Activated CD4-positive, alpha-beta T cell treated with anti-CD3 and anti-CD28 coated beads, Interleukin-2, amount 10 ng/mL, durations not matched to agents 7 days and 5 days (primary cell): ENCODE data around the gene ANKRD27. TPM values are rescaled to one million over a fixed set of nuclear protein-coding genes. Genes with fewer than 3 reads are reported as not detected.

ENCODE experiments used
- CTCF ChIA-PET: fragments of 350-600 bp; sonication (Branson Sonifier 250); formaldehyde crosslinking; loops from one replicate; lab custom pipeline; 2021; ENCODE audit warnings: antibody characterized with exemption; lab: Charles Lee
- POLR2A ChIA-PET: fragments of 350-600 bp; sonication (Branson Sonifier 250); formaldehyde crosslinking; loops from one replicate; lab custom pipeline; 2021; ENCODE audit warnings: antibody characterized with exemption; lab: Charles Lee
- DNase-seq: peaks from one replicate; pipeline ENCODE4 v3.0.0-alpha.2; 2020
- H3K27ac Mint-ChIP-seq: one replicate; pipeline ENCODE4 v1.8.0; 2021; ENCODE audit warnings: mild to moderate bottlenecking, moderate library complexity, mixed read lengths
- H3K27me3 Mint-ChIP-seq: one replicate; pipeline ENCODE4 v1.8.0; 2021; ENCODE audit warnings: mixed read lengths
- H3K36me3 Mint-ChIP-seq: one replicate; pipeline ENCODE4 v1.8.0; 2021; ENCODE audit warnings: low read depth, mixed read lengths
- H3K4me1 Mint-ChIP-seq: one replicate; pipeline ENCODE4 v1.8.0; 2021; ENCODE audit warnings: mixed read lengths
- H3K4me3 Mint-ChIP-seq: one replicate; pipeline ENCODE4 v1.8.0; 2021; ENCODE audit warnings: mild to moderate bottlenecking, moderate library complexity, mixed read lengths
- H3K9me3 Mint-ChIP-seq: one replicate; pipeline ENCODE4 v1.8.0; 2021; ENCODE audit warnings: mixed read lengths
- total RNA-seq, 2 experiments: library from RNA; stranded (reverse); gene quantifications; one replicate each; pipeline ENCODE4 v1.2.3, GENCODE V29; 2021

Gene ANKRD27
- total RNA-seq, 2 experiments from 2014 or later, result 49.3 to 49.8 TPM

- no peaks in the 10 kb centered on the region for H3K9me3 Mint-ChIP-seq
- H3K4me1 Mint-ChIP-seq, result peaks cover 5% of the 10 kb centered on the region
- DNase-seq, result no peak
- no peak overlapping the region for H3K4me3 Mint-ChIP-seq
- POLR2A ChIA-PET, result no interaction called here
- peaks cover 22% of the 10 kb centered on the region for H3K27me3 Mint-ChIP-seq
- H3K36me3 Mint-ChIP-seq, result no peaks in the 10 kb centered on the region
- H3K27ac Mint-ChIP-seq, result no peak overlapping the region
- CTCF ChIA-PET, result interaction anchor here (1.0 kb wide), 1 partner anchor 265 kb away, joined by 3 read pairs; no protein-coding TSS in a partner anchor
Measured at GRCh38 chr19:32680986-32681385, 6.0 kb upstream of the ANKRD27 start.

DNA sequence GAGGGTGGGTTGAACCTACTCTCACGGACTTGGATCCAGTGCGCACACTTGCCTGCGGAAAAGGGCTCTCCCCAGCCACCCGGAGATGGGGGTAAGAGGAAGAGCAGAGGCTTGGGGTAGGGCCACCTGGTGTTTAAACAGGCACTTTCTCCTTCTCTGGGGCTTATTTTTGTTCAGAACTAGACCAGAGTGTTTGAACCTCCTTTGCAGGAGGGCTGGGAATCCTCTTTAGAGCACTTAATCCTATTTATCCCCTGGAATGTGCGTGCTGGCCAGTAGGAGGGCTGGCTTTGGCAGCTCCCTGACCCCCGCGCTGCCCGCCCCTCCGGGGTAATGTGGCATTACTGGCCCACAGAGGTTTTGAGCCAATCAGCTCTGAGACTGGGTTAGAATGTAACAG, 2.7 kb upstream of the ANKRD27 start:
- POLR2A ChIA-PET, result no interaction called here
- Mint-ChIP-seq H3K27me3 (peaks cover 24% of the 10 kb centered on the region), H3K4me3 (no peak overlapping the region), H3K36me3 (peaks cover 7% of the 10 kb centered on the region), H3K27ac (no peak overlapping the region), H3K9me3 (no peaks in the 10 kb centered on the region), H3K4me1 (peaks cover 23% of the 10 kb centered on the region)
- DNase-seq, result no peak
- CTCF ChIA-PET, result interaction anchor here (0.5 to 0.6 kb wide), 3 partner anchors 39 to 1758 kb away, joined by 3 read pairs; no protein-coding TSS in a partner anchor

DNA sequence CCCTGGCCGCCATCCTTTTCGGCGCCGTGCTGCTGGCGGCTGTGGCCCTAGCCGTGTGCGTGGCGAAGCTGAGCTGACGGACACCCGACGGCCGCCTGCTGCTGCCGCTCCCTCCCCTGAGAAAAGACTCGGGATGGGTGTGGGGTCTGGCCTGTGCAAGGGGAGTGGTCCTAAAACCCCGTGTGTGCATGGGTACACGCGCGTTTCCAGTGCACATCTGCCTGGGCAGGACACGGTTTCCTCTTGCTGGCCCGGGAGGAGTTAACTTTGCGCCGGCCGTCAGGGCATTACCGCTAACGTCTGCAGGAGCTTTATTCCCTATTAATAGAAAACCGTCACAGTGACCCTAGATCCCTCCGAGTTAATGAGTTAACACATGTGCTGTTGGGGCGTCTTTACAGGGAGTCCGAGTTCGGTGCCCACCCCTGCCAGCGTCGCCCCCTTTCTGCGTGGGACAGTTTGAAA, 1.9 kb upstream of the ANKRD27 start:
- Mint-ChIP-seq H3K27ac (no peak overlapping the region), H3K4me1 (peaks cover 27% of the 10 kb centered on the region), H3K9me3 (no peaks in the 10 kb centered on the region), H3K27me3 (peaks cover 21% of the 10 kb centered on the region), H3K36me3 (peaks cover 7% of the 10 kb centered on the region), H3K4me3 (peak overlapping the region; percentile 9)
- ChIA-PET POLR2A (no interaction called here), CTCF (interaction anchor here (0.6 kb wide), 1 partner anchor 39 kb away, joined by 3 read pairs; no protein-coding TSS in a partner anchor)
- no peak for DNase-seq

DNA sequence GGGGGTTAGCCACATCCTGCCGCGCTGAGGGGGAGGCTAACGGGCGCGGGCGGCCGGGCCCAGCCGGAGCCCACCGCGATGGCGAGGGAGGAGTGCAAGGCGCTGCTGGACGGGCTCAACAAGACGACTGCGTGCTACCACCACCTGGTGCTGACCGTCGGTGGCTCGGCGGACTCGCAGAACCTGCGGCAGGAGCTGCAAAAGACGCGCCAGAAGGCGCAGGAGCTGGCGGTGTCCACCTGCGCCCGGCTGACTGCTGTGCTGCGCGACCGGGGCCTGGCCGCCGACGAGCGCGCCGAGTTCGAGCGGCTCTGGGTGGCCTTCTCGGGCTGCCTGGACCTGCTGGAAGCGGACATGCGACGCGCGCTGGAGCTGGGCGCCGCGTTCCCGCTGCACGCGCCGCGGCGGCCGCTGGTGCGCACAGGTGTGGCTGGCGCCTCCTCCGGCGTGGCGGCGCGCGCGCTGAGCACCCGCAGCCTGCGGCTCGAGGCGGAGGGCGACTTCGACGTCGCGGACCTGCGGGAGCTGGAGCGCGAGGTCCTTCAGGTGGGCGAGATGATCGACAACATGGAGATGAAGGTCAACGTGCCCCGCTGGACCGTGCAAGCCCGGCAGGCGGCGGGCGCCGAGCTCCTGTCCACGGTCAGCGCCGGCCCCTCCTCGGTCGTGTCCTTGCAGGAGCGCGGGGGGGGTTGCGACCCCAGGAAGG, 1.4 kb upstream of the ANKRD27 start:
- Mint-ChIP-seq H3K4me1 (peaks cover 30% of the 10 kb centered on the region), H3K36me3 (peaks cover 7% of the 10 kb centered on the region), H3K27me3 (peaks cover 21% of the 10 kb centered on the region), H3K9me3 (no peaks in the 10 kb centered on the region), H3K4me3 (peak overlapping the region; percentile 88), H3K27ac (no peak overlapping the region)
- CTCF ChIA-PET, result interaction anchor here (0.6 kb wide), 1 partner anchor 97 kb away, joined by 3 read pairs; no protein-coding TSS in a partner anchor
- no peak for DNase-seq
- POLR2A ChIA-PET, result interaction anchor here (0.6 kb wide), 1 partner anchor 402 kb away, joined by 3 read pairs; no protein-coding TSS in a partner anchor

GRCh38 chr19:32675720-32676185, 773 bp upstream of the ANKRD27 start, which contains the start of gene RGS9BP:
Gene RGS9BP, plus strand, starts transcription at chr19:32675848. Its CDS starts 416 bp downstream, at chr19:32676264.
- peaks cover 7% of the 10 kb centered on the region for H3K36me3 Mint-ChIP-seq
- H3K4me3 Mint-ChIP-seq, result peak within 1 kb of the TSS; percentile 88
- H3K27ac Mint-ChIP-seq, result peak within 1 kb of the TSS; percentile 86
- ChIA-PET POLR2A (interaction anchor here (1.1 kb wide), 1 partner anchor 16 kb away, joined by 3 read pairs; no protein-coding TSS in a partner anchor), CTCF (interaction anchor here (0.6 kb wide), 1 partner anchor 96 kb away, joined by 3 read pairs; no protein-coding TSS in a partner anchor)
- H3K9me3 Mint-ChIP-seq, result no peaks in the 10 kb centered on the region
- peaks cover 34% of the 10 kb centered on the region for H3K4me1 Mint-ChIP-seq
- DNase-seq, result peak; percentile 66
- H3K27me3 Mint-ChIP-seq, result peaks cover 19% of the 10 kb centered on the region

DNA sequence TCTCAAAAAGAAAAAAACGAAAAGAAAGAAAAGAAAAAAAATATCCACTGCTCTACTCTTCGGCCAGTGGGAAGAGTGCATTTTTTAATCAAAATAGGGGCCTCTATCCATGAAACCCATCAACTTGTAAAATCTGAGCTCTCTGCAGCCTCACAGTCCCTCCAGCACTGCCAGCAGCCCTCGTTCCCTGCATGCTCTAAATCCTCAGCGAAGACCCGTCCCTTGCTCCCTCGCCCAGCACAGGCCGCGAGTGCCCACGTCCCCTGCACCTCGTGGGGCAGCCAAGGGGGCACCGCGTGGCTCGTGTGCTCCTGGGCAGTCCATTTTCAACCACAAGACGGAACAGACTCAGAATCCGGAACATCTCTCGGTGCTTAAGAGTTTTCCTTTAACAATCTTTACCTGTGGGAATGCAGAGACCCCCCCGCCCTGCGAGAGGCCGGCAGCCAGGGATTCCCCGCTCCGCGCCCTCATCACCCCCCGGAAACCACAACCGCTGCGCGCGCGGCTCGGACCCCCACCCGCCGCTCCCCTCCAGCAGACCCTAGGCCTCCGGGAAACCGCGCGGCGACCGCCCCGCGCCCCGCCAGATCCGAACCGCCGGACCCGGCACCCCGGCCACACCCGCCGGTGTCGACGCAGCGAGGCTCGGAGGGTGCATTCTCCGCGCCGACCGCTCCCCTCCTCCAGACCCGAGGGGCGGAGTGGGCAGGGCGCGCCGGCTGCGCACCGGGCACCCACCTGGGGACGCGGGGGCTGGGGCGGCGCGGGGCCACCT, 638 bp downstream of the ANKRD27 start:
- CTCF ChIA-PET, result interaction anchor here (0.5 to 0.6 kb wide), 3 partner anchors 33 to 1048 kb away, joined by 3 to 4 read pairs (median 3); no protein-coding TSS in a partner anchor
- POLR2A ChIA-PET, result interaction anchor here (1.1 kb wide), 1 partner anchor 17 kb away, joined by 3 read pairs; no protein-coding TSS in a partner anchor
- Mint-ChIP-seq H3K27me3 (peaks cover 15% of the 10 kb centered on the region), H3K4me1 (peaks cover 44% of the 10 kb centered on the region), H3K27ac (peak overlapping the region; percentile 90), H3K9me3 (no peaks in the 10 kb centered on the region), H3K4me3 (peak overlapping the region; percentile 92), H3K36me3 (peaks cover 10% of the 10 kb centered on the region)
- DNase-seq, result no peak

- H3K27ac Mint-ChIP-seq, result no peak overlapping the region
- ChIA-PET CTCF (interaction anchor here (0.5 kb wide), 1 partner anchor 1048 kb away, joined by 4 read pairs; no protein-coding TSS in a partner anchor), POLR2A (no interaction called here)
- peaks cover 11% of the 10 kb centered on the region for H3K36me3 Mint-ChIP-seq
- DNase-seq, result no peak
- H3K4me3 Mint-ChIP-seq, result peak overlapping the region; percentile 92
- H3K27me3 Mint-ChIP-seq, result peaks cover 15% of the 10 kb centered on the region
- H3K9me3 Mint-ChIP-seq, result no peaks in the 10 kb centered on the region
- peaks cover 50% of the 10 kb centered on the region for H3K4me1 Mint-ChIP-seq
Measured at GRCh38 chr19:32673573-32673972, 1.4 kb downstream of the ANKRD27 start.

DNA sequence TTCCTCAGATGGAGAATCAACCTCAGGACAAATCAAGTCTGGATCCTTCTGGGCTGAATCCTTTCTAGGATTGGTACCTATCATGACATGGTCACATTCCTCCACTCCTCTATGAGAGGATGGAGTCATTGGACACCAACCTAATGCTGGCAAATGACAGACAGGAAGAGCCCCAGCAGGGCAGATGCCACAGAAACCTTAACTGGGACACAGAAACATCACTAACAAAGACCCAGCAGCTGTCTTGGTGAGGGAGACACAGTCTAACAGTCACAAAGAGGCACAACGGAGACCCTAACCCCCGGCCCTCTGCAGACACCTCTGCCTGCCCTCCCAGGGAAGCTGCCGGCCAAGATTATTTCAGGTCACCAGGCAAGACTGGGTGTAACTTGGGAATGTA, 2.1 kb downstream of the ANKRD27 start:
- H3K27me3 Mint-ChIP-seq, result peaks cover 12% of the 10 kb centered on the region
- H3K9me3 Mint-ChIP-seq, result no peaks in the 10 kb centered on the region
- DNase-seq, result no peak
- H3K4me3 Mint-ChIP-seq, result peak overlapping the region; percentile 55
- POLR2A ChIA-PET, result no interaction called here
- peaks cover 11% of the 10 kb centered on the region for H3K36me3 Mint-ChIP-seq
- CTCF ChIA-PET, result interaction anchor here (0.8 to 1.0 kb wide), 2 partner anchors 19 to 1016 kb away, joined by 3 read pairs; partner anchors contain the start of gene NUDT19
- H3K27ac Mint-ChIP-seq, result no peak overlapping the region
- peaks cover 50% of the 10 kb centered on the region for H3K4me1 Mint-ChIP-seq

GRCh38 chr19:32671883-32672593, 2.9 kb downstream of the ANKRD27 start:
- ChIA-PET POLR2A (no interaction called here), CTCF (interaction anchor here (0.8 to 1.0 kb wide), 2 partner anchors 20 to 1016 kb away, joined by 3 read pairs; partner anchors contain the start of gene NUDT19)
- Mint-ChIP-seq H3K4me1 (peaks cover 44% of the 10 kb centered on the region), H3K4me3 (no peak overlapping the region), H3K27ac (no peak overlapping the region), H3K9me3 (no peaks in the 10 kb centered on the region), H3K27me3 (peaks cover 4% of the 10 kb centered on the region), H3K36me3 (peaks cover 11% of the 10 kb centered on the region)
- no peak for DNase-seq

DNA sequence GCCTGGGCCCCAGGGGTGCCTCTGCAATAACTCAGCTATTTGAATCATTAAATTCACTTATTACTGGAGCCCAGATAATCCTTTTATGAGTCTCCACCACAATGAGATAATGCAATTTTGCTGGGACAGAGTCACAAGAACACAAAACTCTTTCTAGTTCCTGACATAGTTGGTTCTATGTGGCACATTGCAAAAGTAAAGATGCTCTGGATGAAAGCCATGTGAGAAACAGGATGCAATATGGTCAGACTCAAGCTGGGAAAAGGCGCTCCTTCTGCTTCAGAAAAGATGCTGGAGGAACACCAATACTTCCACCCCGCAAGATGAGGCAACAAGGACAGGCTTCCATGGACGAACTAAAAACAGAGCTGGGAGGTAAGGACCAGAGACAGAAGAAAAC, 5.7 kb downstream of the ANKRD27 start:
- Mint-ChIP-seq H3K27me3 (no peaks in the 10 kb centered on the region), H3K27ac (peak overlapping the region; percentile 38), H3K4me3 (no peak overlapping the region), H3K36me3 (peaks cover 20% of the 10 kb centered on the region), H3K9me3 (no peaks in the 10 kb centered on the region), H3K4me1 (peaks cover 42% of the 10 kb centered on the region)
- ChIA-PET CTCF (interaction anchor here (0.7 kb wide), 1 partner anchor 22 kb away, joined by 4 read pairs; no protein-coding TSS in a partner anchor), POLR2A (no interaction called here)
- DNase-seq, result no peak

DNA sequence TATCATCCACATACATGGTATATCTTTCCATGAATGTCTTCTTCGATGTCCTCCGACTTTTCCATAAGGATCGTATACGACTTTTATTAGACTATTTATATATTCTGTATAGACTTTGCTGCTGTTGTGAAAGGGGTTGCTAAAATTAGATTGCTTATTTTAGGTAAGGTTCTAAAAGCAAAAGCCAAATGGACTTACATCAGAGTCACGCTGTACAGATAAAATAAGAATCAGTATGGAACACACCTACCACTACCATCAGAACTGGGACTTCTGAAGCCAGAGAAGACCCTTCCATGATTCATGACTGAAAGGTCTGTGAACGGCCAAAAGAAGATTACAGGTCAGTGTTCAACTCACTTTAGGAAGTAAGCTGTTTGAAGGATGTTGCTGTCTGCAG, 8.9 kb downstream of the ANKRD27 start:
- peaks cover 33% of the 10 kb centered on the region for H3K4me1 Mint-ChIP-seq
- H3K36me3 Mint-ChIP-seq, result peaks cover 16% of the 10 kb centered on the region
- H3K4me3 Mint-ChIP-seq, result no peak overlapping the region
- POLR2A ChIA-PET, result no interaction called here
- CTCF ChIA-PET, result interaction anchor here (0.6 to 0.9 kb wide), 3 partner anchors 9 to 69 kb away, joined by 3 read pairs; no protein-coding TSS in a partner anchor
- H3K27me3 Mint-ChIP-seq, result no peaks in the 10 kb centered on the region
- no peaks in the 10 kb centered on the region for H3K9me3 Mint-ChIP-seq
- no peak for DNase-seq
- H3K27ac Mint-ChIP-seq, result no peak overlapping the region

DNA sequence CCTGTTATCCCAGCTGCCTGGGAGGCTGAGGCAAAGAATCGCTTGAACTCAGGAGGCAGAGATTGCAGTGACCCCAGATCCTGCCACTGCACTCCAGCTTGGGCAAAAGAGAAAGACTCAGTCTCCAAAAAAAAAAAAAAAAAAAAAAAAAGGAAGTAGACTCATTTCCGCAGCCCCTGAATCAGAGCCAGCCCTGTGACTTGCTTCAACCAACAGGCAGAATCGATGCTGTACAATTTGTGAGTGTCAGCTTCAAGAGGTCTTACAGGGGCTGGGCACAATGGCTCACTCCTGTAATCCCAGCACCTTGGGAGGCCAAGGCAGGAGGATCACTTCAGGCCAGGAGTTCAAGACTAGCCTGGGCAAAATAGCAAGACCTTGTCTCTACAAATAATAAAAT, 12.8 kb downstream of the ANKRD27 start:
- Mint-ChIP-seq H3K27me3 (no peaks in the 10 kb centered on the region), H3K9me3 (no peaks in the 10 kb centered on the region), H3K27ac (peak overlapping the region; percentile 44), H3K4me1 (peaks cover 15% of the 10 kb centered on the region), H3K4me3 (no peak overlapping the region), H3K36me3 (peaks cover 13% of the 10 kb centered on the region)
- ChIA-PET POLR2A (no interaction called here), CTCF (no interaction called here)
- peak; percentile 25 for DNase-seq
